NCI-H1105 (cell line): ENCODE results near the gene BRD4.

Source experiments
- DNase-seq: peaks from one replicate; lab custom pipeline; 2025; lab: John Stamatoyannopoulos, UW

The BRD4 gene

GRCh38 chr19:15289673-15290072 is 42.7 kb downstream of the BRD4 start:
- no peak for DNase-seq

GRCh38 chr19:15288146-15288963 is 44.0 kb downstream of the BRD4 start:
- no peak for DNase-seq

DNA sequence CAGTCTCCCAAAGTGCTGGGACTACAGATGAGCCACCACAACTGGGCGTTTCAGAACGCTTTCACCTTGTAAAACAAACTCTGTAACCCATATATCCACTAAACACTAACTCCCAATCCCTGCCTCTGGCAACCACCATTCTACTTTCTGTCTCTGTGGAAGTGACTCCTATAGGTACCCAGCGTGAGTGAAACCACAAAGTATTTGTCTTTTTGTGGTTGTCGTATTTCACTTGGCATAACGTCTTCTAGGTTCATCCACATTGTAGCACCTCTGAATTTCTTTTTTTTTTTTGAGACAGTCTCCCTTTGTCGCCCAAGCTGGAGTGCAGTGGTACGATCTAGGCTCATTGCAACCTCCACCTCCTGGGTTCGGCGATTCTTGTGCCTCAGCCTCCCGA is 44.8 kb downstream of the BRD4 start:
- no peak for DNase-seq

GRCh38 chr19:15286688-15287365 is 45.5 kb downstream of the BRD4 start:
- DNase-seq = no peak

DNA sequence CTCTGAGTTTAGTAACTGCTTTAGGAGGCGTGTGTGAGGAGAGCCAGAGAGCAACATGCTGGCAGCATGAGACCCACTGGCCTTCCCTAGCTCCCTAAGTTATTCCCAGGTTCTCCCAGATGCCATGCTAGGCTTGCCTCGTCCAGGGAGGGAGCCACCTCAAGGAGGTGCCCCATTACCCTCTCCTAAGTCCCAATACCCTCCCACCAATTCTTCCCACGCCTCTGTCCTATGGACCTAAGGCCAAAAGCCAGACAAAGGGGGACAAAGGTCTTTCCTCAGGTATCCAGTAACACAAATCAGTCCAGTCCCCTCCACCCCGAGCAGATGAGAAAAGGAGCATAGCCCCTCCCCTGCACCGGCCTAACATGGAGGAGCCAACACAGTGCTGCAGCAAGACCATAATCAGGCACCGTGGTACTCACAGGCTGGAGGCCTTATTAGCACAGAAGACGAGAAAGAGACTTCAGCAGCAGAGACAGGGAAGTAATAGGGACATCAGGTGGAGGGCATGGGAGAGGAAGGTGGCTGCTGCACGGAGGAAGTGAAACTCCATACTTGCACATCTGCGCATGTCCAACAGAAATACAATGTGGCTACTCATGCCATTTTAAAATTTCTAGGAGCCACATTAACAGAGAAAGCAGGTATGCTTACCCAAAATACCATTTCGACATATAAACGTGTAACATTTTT is 46.3 kb downstream of the BRD4 start:
- no peak for DNase-seq

DNA sequence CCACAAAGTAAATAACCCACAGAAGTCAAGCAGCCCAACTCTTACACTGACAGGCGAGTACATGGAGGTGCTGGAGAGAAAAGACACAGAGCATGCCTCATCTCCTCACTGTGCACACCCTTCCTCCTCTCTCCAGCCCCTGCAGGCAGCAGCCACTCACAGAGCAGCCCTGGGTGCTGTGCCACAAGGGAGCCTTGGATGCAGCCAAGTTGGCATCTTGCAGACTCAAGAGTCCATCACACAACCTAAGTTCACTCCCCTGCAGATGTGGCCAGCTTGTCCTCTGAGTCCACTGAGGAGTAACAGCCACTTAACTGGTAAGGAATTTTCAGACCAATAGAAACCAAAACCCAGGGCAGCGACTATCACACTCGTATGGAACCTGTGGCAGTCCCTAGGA is 47.4 kb downstream of the BRD4 start:
- no peak for DNase-seq

DNA sequence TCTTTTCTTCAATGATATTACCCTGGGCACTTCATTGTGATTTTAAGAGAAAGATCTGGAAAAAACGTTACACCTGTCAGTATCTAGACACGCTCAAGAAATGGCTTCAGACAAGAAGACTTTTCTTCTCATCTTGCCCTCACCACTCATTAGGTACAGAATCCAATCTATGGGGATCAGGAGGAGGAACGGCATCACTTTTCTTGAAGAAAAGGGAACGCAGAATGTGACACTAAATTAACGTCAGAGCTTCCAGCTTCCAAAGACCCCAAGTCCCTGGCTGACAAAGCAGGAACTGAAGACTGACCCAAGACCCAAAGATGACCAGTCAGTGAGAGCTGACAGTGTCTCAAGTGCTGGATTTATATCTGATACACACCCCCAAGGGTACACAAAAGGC is 48.2 kb downstream of the BRD4 start:
- no peak for DNase-seq

- DNase-seq = no peak
Measured at GRCh38 chr19:15283141-15283883, 49.0 kb downstream of the BRD4 start.

- peak; percentile 29 for DNase-seq
Measured at GRCh38 chr19:15282311-15282705, 50.0 kb downstream of the BRD4 start.

- peak; percentile 63 for DNase-seq
Measured at GRCh38 chr19:15280915-15281683, 51.2 kb downstream of the BRD4 start.

DNA sequence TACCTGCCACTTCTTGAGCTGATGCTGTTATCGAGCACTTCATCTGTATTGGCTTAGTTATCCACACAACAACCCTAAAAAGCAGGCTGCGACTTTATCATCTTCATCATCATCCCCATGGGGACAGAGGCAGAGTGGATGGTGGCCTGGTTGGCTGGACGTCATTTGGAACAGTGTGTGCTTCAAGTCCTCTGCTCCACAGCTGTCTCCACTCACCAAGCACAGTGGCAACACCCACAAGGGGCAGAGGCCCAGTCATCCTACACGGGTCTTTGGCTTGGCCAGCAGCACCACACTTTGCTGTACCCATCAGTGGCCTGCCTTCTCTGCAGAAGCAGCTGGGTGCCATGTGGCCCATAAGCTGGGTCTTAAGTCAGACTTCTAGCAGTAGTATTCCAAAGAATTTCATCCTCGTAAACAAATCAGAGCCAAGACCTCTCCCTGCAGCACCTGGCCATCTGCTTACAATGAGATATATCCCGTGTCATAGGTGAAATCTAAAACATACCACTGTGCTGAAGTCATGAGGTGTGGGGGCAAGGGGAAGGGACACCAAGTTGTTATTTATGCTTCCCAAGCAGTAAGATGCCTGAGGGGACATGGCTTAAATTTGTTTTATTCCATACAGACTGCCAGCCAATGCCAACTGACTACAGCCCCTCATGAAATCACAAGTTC is 52.2 kb downstream of the BRD4 start:
- DNase-seq = no peak

- no peak for DNase-seq
Measured at GRCh38 chr19:15279326-15279904, 52.9 kb downstream of the BRD4 start.

DNA sequence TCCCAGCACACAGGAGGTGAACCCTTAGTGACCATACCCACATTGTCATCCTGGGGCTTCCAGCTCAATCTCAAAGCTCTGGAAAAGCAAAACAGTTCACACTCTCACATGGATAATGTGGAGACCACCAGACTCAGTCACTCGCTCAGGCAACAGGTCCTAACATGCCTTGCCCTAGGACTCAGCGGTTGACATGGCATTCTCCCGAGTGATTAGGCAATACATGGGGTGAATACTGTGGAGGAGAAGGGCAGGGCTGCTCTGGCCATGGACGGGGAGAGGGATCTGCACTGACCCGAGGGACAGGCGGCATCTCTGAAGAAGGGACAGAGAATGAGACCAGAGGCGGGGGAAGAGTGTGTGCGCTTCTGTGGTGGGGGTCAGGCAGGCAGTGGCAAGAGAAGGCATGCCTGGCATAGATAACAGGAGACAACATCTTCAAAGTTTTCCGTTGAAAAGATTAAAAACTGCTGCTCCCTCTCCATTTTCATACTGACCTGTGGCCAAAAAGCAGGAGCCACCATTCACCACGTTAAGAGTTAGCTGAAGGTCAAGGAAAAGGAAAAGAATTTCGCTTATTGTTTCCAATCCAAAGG is 55.6 kb downstream of the BRD4 start:
- no peak for DNase-seq

- DNase-seq = no peak
Measured at GRCh38 chr19:15274477-15274876, 57.9 kb downstream of the BRD4 start.

- DNase-seq = no peak
Measured at GRCh38 chr19:15269806-15270205, 62.5 kb downstream of the BRD4 start.

DNA sequence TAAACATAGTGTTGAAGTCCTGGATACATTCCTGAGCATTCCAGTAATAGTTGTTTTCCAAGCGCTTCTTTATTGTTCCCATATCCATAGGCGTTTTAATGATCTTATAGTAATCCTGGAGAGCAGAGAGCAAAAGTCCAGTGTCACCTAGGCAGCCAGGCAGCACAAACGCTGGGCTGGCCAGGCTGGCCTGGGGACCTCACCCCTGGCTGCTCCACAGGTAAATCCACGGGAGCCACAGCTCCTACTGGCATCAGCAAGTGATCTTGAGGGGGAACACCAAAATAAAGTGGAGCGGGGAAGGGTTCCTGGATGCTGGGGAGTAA is 63.4 kb downstream of the BRD4 start:
- DNase-seq = no peak

DNA sequence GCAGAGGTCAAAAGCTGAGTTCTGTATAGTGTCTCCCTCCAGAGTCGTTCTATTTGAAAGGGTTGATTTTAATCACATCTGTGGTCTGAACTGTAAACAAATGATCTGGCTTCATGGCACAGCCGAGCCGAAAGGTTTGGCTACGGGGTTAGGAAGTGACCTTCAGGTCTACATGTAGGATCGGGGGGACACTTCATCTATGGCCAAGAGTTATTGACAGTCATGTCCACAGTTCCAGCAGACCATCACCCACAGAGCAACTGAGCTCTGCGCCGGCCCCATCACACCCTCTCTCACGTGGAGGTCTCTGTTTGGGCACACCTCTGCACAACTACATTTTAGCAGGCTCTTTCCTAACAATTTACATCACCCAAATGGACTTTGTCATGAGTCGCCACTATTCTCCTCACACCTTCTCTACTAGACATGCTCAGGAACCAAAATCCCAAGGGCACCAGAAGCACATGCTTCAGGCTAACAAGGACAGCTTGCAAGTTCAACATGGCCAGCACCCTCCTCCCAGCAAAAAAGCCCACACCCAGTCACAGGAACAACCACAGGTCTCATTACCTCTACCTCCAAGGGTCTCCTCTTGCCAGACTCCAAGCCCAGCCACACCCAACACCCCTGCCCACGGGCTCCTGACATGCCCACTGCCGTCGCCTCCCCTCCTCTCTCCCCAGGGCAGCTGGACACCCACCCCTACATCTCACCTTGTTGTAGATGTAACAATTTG is 64.0 kb downstream of the BRD4 start:
- DNase-seq = no peak

- no peak for DNase-seq
Measured at GRCh38 chr19:15266683-15267082, 65.7 kb downstream of the BRD4 start.

DNA sequence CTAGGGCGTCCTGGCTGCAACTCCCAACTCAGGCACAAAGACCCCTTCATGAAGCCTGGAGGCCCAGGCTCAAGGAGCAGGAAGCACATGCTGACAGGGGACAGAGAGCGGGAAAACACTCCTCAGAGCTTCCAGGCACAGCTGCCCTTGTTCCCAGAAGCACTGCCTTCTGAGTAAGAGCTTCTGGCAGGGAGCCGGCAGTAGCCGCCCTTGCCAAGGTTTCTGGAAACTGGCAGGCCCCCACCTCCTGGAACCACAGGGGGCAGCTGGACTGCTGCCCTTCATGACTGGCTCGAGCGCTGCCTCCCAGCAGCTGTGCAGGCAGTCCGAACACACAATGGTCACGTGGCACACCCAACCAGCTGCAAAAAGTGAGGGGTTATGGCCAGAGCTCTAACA is 66.5 kb downstream of the BRD4 start:
- peak; percentile 72 for DNase-seq
